ENCODE measurements around the gene ROR2.
A peak's percentile ranks its signal among the peaks of the same experiment; 100 is the strongest.
"Not testable (repeated sequence)": the region's sequence is repeated elsewhere in the genome, so short reads cannot be mapped to it uniquely, and the experiment has no call there.

ROR2 gene

DNA sequence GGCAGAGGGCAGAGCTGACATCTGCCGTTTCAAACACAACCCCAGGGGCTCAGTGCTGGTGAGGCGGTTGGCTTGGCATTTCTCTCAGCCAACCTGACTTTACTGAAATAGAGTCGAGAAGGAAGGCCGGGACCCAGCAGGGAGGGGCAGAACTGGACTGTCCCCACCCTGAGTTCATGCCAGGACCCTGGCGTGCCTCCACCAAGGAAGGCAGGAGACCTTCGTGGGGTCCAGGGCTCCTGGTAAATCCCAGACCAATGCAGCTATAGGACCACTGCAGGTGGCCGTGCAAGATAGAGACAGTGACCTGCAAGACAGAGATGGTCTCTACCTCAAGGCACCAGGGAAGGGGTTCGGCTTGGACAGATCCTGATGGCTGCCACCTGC is 132.9 kb downstream of the ROR2 start:
- DNase-seq (ENCODE audit: low read depth) = no peak

DNA sequence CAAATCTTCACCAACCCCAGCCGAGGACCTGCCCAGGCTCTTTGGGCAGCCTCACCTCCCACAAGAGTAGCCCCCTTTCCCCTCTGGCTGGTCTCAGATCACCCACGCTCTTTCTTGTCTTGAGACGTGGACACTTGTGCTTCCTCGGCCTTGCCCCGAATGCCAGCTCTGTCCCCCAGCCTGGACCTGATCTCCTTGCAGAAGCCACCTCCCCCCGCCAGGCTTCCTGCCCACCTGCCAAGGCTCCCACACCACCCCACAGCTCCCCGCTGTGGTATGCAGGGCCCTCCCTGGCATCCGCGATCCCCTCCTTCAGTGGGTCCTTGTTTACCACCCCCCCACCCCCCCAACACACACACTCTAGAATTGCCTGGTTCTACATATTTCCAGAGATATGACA is 133.7 kb downstream of the ROR2 start:
- DNase-seq (ENCODE audit: low read depth) = no peak

DNA sequence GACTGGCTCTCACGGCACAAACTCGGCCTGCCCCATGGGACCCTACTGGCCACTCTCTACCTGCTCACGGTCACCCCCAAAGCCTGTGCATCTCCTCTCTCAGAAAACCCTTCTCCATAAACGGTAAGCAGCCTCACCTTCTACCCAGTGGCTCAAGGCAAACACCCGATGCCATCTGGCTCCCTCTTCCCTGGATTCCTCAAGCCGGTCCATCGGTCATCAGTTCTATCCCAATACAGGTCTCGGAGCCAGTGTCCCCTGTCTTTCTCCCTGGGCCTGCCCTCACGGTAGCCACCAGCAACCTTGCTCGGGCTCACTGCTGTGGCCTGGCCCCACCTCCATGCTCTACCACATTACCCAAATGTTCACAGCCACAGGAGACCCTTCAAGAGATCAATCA is 134.1 kb downstream of the ROR2 start:
- no peak for DNase-seq (ENCODE audit: low read depth)

DNA sequence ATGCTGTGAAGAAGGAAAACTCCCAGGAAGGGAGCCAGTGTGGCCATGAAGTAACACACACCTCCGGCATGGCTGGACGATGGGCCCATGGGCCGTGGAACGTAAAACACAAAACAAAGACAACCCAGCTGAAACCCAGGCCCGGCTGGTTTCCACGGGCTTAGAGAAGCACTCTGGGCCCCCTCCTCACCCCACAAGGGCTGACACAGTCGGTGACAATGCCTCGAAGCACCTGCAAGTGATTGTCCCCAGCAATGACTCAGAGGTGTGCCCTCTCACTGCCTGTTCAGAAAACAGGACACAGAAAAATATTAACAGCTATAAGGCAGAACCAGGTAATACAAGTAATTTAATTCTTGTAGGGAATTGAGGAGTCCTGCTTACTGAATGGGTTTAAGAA is 135.3 kb downstream of the ROR2 start:
- DNase-seq (ENCODE audit: low read depth) = no peak

DNA sequence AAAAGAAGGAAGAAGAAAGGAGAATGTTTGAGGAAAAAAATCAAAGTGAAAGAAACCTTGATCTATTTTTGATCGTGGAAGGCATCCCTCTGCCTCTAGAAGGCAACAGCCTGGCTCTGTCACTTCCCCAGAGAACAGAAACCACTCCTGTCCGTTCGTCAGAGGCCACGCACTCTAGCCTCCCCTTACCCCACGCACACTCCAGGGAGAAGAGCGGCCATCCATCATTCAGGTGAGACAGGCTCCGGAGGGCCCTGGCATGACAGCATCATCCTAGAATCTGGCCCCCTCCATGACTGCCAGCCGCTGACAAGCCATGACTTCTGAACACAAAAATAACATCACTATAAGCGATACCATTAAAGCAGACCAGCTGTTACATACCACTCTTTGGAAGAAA is 135.8 kb downstream of the ROR2 start:
- DNase-seq (ENCODE audit: low read depth) = no peak

DNA sequence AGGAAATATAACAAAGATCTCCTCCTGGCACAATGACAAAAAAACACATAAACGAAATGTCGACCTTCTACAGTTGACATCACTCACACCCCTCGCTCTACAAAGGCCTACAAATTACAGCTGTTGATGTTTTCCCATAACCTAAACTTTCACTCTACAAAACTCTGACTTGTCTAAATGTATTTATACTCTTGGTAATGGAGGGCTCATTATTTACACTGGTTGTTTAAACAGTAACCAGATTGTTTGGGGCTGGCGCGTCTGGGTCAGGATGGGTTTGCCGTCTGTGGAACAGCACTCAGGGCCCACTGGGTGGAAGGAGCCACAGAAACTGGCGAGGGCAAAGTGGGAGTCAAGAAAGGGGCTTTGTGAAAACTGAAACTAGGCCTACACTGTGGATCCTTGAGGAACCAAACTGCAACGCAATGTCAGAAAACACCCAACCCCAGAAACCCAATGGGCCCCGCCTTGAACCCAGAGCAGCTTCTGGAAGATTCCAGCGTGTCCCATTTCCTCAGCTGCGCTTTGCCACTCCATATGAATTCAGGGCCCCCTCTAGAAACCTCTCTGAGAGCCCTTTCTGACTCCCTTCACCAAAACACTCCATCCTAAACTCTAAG is 136.7 kb downstream of the ROR2 start:
- DNase-seq (ENCODE audit: low read depth) = no peak

DNA sequence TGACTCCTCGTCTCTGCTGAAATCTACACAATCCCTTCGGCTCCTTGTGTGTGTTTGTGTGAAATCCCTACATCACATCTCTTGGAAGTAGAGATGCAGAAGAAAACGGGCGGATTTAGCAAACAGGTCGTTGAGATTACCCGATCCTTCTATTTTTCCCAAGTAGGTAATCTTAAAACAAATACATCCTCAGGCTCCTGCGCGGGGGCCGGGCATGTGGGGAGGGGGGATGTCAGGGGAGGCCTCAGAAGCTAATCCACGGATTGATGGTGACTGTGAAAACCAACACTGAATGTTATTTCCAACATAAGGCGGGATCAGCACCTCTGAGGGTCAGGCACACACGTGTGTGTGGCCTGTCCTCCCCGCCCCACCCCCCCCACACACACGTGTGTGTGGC is 137.8 kb downstream of the ROR2 start:
- DNase-seq (ENCODE audit: low read depth) = no peak

DNA sequence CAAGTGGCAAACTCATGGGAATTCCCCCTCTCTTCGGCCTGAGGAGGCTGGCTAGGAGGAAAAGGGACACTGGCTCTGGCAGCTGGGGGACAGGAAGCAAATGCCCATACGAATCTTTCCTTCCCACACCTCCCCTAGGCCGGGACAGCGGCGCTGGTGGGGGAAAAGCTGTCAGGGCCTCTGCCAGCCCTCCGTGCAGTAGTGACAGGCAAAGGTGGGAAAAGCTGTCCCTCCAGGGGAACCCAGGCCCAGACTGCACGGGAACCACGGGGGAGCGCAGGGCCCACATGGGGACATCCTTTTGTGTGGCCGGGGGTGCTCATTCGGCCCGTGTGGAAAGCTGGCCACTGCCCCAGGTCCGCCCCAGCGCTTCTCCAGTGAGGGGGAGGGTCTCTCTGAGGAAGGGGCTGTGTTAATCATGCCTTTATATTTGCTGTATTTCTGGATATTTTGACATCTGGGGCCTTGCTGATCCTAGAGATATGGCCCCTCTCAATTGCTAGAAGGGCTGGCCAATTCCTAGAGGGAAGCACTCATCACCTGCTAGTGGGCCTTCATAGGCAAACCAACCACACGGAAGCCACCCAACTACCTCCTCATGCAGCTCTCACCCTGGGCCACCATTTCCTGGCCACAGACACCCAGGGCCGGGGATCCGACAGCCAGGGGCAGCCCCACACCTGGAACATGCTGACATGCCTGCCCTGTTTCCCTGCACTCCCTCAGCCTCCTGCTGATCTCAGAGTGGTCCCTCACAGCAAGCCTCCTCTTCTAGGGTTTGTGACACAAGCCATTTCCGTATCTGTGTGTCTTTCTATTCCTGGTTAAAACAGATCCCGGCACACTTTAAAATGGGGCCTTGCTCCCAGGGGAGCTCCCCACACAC is 138.8 kb downstream of the ROR2 start:
- no peak for DNase-seq (ENCODE audit: low read depth)

DNA sequence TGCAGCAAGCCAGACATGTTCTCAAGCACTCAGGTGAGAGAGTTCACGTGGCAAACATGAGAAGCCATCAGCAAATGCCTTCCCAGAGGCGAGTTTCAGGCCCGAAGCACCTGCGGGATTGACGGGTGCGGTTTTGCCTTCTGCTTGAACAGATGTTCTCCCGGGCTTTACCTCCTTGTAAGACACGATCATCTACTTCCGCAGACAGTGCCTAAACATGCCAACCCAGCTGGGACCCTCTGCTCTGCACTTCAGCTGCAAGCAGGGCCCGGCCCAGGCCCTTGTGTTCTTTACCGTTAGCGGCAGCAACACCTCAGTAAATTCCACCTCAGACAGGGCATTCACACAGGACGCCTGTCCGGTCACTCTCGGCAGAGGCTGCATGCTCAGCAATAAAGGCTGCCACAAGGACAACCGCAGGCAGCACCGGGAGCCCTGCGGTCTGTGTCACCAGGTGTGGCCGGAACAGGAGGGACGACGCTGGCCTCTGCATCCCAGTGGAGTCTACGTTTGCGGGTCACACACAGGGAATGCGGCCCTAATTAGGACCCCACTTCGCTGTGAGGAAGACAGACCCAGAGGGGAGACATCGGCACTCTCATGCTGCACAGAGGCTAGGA is 139.6 kb downstream of the ROR2 start:
- no peak for DNase-seq (ENCODE audit: low read depth)

DNA sequence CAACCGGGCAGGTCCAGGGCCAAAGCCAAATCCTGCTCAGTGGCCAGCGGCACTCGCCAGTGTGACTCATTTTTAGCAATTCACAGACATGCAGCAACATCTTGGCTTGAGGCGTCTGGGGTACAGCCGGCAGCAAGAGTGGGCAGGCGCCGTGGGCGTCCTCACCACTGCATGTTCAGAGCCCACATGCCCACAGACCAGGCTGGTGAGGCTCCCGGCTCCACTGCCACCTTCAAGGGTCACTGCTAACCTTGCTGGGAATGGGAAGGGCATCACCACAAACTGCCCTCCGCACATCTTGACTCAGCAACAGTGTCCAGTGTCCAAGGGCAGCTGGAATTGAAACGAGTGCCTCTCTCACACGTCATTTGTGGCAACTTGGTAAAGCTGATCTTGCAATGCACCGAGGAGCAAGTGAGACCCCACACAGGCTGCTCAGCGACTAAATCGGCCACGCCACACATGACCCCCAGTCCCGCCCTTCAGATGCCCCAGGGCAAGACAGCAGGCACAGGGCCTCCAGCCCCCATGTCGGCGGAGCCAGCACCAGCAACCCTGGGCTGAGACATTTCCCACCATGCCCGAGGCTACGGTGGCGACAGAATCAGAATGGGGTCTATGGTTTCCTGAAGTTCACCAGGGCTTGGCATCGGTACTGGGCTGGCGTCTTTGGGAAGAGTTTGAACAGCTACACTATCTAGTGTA is 140.3 kb downstream of the ROR2 start:
- no peak for DNase-seq (ENCODE audit: low read depth)

DNA sequence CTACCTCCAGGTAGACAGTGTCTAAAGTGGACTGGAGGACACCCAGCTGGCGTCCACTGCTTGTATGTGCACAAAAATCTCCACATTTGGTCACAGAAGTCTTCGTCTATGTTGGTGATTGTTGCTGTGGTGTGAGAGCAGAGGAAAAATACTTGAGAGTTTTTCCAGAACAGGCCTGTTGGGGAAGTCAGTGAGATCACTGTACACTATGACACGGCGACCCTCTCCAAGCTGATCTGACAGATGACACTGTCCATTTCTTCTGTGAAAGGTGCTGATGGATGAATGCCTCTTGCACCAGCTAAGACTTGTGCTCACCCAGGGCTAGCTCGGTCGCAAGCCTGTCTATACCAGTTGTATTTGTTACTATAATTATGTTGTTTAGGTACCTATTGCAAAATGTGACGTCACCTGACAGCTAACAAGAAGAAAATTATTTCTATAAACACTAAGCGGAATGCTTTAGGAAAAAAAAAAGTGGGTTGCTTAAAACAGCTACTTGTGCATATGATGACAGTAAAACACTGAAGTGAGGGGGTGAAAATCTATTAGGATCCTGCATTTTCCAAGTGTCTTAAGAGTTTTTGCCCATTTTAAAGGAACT is 142.3 kb downstream of the ROR2 start:
- no peak for DNase-seq (ENCODE audit: low read depth)

DNA sequence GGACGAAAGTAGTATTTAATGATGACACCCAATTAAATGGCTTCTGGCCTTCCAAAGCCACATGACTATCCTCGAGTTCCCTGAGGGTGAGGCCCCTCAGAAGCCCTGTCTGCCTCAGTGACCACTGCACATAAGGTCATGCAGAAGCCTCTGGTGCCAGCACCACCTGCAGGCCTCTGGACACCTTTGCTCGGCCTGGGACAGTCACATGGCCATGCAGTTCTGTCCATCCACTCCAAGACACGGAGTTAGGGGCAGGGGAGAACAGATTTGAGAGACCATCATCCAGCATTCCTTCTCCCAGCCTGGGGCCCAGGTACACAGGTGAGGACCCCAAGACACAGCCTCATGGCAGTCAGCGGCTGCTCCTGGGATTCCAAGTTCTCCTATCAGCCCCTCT is 145.0 kb downstream of the ROR2 start:
- no peak for DNase-seq (ENCODE audit: low read depth)

DNA sequence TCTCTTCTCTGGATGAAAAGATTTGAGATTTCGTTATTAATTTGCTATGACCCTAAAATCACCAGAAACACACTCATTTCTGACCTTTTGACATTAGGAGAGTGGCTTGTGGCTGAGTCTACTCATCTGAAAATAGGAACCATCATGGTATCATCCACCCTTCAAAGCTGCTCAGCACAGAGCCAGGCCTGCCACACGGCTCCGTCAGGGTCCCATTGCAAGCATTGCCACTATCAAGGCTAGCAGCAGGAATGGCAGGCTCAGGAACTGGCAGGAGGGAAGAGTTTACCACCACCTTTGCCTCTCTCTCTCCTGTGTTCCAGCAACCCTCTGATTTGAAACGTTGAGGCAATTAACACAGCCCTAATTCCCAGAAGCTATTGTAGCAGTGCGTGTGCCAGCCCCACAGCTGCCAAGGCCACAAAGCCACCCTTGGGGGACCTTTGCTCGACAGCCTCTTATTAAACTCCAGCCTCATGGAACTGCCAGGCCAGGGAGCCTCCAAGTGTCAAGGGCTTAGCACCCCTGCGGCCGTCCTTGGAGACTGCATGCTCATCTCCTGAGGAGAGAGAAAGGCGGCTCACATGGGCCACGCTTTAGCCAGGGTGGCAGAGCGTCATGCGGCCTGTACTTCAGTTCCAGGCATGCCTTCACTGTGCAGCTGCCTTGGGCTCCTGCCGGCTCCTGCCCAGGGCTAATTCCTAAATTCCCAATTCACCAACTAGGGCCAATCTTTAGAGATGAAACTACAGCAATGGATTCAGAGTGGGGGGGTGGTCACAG is 145.9 kb downstream of the ROR2 start:
- no peak for DNase-seq (ENCODE audit: low read depth)

DNA sequence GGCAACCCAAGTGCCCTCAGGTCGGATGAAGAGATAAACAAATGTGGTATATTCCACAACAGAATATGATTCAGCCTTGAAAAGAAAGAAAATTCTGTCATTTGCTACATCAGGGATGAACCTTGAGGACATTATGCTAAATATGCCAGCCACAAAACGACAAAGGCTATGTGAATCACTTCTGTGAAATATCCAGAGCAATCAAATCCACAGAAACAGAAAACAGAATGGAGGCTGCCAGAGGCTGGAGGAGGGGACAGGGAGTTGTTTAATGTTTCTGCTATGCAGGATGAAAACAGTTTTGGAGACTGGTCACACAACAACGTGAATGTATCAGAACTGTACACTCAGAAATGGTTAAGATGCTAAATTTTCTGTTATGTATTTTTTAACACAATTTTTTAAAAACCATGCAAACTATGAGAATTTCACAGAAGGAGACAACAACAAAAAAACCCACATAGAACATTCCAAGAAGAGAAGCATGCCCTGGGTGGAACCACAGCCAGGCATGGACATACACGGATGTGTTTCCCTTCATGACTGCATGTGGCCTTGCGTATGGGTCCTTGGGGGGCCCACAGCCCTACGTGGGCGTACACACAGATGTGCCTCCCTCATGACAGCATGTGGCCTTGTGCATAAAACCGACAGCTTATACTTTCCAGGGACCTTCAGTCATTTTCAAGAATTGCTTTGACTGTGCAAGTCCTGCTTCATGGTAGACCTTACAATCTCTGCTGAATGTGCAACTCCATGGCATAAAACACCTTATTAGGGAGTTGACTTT is 146.7 kb downstream of the ROR2 start:
- DNase-seq (ENCODE audit: low read depth) = peak; percentile 43

DNA sequence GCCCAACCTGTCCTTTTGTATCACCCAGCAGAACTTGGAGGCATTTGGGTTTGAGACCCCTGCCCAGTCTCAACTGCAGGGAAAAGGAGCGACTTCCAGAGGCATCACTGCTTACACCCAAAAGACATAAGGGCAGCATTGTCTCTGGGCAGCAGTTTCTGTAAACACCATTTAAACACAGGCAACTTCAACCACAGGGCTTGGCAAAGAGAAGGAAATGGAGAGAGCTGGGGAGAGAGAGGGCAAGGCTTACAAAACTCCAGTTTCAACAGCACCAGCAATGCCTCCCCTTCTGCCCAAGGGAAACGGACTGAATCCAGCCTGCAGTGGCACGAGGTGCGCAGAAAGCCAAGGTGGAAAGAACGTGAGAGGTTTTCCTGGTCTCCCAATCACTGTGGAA is 147.6 kb downstream of the ROR2 start:
- DNase-seq (ENCODE audit: low read depth) = no peak

DNA sequence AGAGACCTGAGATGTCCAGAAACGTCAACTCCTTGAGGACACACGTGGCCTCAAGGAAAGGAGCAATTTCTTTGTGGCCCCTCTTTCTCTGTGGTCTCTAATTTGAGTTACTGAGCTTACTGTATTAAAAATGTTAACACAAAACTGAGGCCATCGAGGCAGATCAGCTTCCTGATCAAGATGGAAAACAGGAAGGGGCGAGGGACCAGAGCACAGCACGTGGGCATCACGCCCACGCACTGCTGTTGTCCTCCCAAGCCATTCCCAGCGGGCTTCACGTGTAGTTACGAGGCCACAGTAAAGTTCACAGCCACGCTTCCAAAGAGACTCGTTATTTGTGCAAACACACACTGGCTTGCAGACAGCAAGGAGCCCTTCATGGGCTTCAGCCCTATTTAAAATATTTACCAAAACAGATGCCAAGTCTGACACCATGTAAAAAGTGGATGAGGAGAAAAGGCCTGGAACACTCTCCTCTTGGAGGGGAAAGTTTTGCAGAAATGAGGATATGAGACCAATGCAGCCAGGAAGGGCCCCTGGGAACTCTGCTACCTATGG is 149.5 kb downstream of the ROR2 start:
- no peak for DNase-seq (ENCODE audit: low read depth)

DNA sequence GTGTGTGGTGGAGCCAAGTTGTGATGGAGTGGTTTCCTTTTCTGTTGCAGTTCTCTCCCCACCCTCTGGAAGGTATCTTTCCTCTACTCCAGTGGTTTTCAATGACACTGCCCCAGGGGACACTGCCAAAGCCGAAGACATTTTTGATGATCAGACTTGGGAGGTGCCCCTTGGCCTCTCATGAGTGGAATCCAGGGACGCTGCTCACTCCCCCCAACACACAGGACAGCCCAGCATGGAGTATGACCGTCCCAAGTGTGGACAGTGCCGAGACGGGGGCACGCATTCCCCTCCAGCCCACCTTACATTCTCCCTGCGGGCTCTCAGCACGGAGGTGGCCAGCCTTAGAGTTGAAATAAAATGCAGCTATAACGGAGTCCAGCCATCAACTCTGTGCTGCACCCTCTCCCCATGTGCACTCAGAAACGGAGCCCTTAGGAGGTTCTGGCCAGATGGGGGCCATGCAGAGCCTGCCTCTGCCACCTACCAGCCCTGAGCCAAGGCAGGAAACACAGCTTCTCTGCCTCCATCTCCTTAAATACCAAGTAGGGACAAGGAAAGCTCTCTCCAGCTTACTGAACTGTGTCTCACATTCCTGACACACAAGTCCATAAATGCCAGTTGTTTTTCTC is 150.8 kb downstream of the ROR2 start:
- no peak for DNase-seq (ENCODE audit: low read depth)

DNA sequence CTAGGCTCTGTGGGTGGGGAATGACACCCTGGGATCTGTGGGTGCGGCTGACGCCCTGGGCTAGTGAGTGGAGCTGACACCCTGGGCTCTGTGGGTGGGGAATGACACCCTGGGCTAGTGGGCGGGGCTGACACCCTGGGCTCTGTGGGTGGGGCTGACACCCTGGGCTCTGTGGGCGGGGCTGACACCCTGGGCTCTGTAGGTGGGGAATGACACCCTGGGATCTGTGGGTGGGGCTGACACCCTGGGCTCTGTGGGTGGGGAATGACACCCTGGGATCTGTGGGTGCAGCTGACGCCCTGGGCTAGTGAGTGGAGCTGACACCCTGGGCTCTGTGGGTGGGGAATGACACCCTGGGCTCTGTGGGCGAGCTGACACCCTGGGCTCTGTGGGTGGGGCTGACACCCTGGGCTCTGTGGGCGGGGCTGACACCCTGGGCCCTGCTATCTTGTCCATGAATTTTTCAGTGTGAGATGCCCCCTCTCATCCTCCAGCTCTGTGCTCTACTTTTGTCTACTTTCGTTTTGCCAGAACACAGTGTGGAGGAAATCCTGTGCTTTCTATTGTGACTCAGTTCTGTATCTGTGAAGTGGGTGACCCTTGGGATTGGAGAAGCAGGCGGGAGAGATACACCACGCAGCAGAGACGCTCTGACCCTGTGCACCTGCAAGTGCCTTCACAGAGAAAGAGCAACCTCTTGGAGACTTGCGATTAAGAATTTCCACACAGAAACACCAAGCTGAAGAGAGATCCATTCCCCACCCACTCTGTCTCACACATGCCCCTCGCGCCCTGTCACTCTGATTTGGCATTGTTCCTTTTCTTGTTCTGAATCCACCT is 151.5 kb downstream of the ROR2 start:
- not testable (repeated sequence) for DNase-seq (ENCODE audit: low read depth)

DNA sequence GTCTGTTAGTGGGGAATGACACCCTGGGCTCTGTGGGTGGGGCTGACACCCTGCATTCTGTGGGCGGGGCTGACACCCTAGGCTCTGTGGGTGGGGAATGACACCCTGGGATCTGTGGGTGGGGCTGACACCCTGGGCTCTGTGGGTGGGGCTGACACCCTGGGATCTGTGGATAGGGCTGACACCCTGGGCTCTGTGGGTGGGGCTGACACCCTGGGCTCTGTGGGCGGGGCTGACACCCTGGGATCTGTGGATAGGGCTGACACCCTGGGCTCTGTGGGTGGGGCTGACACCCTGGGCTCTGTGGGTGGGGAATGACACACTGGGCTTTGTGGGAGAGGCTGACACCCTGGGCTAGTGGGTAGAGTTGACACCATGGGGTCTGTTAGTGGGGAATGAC is 152.5 kb downstream of the ROR2 start:
- not testable (repeated sequence) for DNase-seq (ENCODE audit: low read depth)
